DMS53 treated with DMSO at 0.1 percent for 48 hours (cell line): Measurements from ENCODE around the gene MYRF.

Experiments used
- DNase-seq: peaks from one replicate; lab custom pipeline; 2025; ENCODE audit not compliant: unreplicated experiment; lab: John Stamatoyannopoulos, UW

The MYRF gene

DNA sequence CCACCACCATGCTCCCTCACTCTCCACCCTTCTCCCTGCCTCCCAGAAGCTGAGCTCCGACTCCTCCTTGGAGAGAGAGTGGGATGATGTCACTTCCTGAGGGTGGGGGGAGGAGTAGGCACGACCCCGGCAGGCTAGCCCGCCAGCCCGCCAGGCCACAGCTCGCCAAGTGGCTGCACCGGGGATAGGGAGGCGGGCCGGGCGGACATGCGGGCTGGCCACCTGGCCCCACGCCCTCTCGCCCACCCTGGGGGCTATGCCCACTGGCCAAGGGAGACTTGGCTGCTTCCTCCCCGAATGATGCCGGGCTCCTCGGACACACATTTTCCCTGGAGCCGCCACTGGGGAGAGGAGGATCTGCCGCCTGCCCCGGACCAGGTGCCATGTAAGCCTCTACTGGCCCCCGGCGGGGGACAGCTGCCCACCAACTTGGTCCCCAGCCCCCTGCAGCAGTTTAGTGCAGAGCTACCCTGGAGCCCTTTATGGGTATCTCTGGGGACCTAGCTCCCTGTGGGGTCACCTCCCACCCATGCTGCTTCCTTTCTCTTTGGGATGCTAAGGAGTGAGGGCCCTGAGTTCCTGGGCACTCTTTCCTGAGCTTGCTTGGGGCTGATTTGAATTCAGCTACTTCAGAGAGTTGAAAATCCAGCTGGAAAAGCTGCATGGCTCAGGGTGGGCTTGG lies 33.7 kb upstream of the MYRF start:
- no peak for DNase-seq

DNA sequence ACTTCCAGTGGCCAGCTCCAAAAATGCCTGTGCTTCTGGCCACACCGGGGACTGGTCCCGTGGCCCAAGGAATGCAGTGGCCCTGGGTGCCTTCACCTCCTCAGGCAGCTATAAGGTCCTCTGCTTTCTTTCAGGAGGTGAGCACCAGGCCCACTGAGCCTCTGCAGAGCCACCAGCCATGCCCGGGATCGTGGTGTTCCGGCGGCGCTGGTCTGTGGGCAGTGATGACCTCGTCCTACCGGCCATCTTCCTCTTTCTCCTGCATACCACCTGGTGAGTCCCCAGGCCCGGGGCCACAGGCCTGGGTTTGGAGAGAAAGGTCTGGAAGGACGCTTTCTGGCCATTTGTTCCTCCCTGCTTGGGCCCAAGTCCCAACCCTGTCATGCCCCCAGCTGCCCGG lies 32.5 kb upstream of the MYRF start:
- no peak for DNase-seq

DNA sequence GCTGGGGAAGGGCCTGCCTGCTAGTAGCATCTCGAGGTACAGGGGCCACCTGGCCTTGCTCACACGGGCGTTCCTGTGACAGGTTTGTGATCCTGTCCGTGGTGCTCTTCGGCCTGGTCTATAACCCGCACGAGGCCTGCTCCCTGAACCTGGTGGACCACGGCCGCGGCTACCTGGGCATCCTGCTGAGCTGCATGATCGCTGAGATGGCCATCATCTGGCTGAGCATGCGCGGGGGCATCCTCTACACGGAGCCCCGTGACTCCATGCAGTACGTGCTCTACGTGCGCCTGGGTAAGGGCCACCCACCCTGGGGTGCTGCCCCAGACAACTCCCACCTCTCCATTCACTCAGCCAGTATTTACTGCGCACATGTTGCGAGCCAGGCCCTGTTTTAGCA lies 31.8 kb upstream of the MYRF start:
- DNase-seq = no peak

DNA sequence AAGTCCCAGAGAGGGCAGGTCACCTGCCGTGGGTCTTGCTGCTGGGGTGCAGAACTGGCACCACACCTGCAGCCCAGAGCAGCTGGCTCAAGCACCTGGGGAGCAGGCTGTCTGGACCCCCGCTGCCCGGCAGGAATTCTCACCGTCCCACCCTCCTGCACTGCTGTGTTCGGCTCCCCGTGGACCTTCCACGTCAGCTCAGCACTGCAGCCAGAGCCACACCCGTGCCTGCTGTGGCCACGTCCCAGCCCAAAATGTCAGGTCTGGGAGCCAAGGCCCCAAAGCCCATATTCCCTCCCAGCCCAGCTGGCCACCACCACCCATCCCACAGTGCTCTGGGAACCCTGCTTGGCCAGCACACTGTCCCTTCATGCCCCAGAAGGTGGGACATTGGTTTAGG lies 28.0 kb upstream of the MYRF start:
- no peak for DNase-seq

DNA sequence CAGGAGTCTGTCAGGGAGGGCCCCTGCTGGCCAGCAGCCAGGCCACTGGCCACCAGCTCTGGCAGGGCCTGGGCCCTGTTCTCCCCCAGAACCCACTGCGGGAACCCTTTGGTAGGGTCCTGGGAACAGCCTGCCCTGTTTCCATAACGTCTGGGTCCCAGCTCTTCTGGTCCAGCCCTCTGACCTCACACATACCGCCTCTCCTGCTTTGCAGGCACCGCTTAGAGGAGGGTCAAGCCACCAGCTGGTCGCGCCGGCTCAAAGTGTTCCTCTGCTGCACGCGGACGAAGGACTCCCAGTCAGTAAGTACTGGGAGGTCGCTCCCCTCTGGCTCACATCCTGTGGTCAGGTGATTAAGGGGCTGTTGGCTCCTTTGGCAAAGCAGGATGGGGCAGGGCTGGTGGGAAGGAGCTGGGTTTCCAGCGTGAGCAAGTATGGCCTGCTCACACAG lies 26.6 kb upstream of the MYRF start:
- DNase-seq = no peak

DNA sequence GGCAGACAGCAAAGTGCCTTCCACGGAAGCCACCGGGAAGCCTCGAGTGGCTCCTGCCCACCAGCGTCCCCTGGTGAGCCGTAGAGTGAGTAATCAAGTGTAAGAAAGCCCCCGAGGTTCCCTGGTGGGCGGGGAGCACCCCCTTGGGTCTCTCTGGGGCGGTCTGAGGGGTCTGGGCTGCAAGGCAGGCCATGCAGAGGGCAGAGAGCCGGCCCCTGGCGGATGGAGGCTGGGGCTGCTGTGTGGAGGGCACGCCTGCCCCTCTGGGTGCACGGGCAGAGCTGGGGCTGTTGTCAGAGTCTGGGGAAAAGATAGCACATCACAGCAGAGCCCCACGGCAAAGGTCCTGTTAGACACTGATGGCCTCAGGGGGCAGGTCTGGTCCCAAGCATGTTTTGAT lies 25.7 kb upstream of the MYRF start:
- DNase-seq = no peak

GRCh38 chr11:61727401-61727811 lies 25.0 kb upstream of the MYRF start:
- no peak for DNase-seq

DNA sequence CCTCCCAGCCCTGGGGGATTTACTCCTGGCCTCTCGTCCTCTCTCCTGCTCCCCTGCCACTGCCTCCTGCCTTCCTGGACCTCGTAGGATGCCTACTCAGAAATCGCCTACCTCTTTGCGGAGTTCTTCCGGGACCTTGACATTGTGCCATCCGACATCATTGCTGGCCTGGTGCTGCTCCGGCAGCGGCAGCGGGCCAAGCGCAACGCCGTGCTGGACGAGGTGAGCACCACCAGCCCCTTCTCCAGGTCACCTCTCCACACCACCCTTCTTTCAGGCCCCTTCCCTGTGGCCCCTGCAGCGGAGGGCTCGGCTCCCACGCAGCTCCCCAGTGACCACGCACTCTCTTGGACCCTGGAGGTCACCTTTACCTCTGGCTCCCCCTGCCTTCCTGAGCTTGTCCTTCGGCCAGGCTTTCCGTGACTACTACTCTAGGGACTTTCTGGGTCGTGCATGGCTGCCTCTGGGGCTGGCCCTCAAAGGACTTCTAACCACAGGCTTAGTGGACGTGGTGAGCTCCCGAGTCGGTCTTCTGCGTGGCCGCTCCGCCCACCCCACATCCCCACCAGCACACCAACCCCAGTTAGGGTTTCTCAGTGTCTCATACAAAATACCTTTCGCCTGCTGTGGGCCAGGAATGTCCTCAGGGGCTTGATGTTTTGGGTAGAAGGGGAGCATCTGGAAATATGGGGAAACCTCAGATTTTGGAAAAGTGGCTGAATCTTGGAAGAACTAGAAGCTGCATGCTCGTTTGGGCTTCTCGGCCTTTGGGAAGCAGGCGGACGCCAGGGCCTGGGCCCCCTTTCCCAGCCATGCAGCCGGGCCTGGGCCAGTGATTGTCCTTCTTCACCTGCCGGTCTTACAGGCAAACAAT lies 24.1 kb upstream of the MYRF start:
- DNase-seq = no peak

GRCh38 chr11:61728940-61729219 lies 23.6 kb upstream of the MYRF start:
- DNase-seq = no peak

- peak; percentile 87 for DNase-seq
These were observed 22.0 kb upstream of the MYRF start for GRCh38 chr11:61730240-61730994.

DNA sequence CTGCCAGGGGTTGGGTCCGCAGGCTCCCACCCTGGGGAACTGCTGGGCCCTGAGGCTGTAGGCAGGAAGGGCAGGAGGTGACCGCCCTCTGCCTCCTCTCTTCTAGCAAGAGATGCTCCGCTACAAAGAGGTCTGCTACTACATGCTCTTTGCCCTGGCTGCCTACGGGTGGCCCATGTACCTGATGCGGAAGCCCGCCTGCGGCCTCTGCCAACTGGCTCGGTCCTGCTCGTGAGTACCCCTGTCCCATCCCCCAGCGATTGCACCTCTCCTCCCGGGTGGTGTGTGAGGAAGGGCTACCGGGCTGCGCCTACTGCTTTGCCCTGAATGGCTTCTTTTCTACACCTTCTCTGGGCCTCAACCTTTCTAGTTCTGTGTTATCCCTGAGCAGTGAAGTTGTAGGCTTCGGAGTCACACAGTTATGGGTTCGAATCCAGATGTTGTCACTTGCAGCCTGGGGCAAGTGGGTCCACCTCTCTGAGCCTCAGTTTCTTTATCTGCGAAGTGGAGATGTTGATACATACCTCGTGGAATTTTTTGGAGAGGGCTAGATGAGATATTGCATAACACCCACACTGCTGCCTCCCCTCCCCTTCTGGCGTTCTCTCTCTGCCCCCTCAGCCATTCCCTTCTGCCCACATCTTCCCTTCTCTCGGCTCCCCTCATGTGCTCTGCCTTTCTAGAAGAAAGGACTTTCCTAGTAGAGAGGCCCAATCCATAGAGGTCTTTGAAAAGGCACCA lies 21.1 kb upstream of the MYRF start:
- DNase-seq = no peak

- DNase-seq = no peak
These were observed 20.3 kb upstream of the MYRF start for GRCh38 chr11:61731952-61732675.

- no peak for DNase-seq
These were observed 19.7 kb upstream of the MYRF start for GRCh38 chr11:61732705-61733104.

DNA sequence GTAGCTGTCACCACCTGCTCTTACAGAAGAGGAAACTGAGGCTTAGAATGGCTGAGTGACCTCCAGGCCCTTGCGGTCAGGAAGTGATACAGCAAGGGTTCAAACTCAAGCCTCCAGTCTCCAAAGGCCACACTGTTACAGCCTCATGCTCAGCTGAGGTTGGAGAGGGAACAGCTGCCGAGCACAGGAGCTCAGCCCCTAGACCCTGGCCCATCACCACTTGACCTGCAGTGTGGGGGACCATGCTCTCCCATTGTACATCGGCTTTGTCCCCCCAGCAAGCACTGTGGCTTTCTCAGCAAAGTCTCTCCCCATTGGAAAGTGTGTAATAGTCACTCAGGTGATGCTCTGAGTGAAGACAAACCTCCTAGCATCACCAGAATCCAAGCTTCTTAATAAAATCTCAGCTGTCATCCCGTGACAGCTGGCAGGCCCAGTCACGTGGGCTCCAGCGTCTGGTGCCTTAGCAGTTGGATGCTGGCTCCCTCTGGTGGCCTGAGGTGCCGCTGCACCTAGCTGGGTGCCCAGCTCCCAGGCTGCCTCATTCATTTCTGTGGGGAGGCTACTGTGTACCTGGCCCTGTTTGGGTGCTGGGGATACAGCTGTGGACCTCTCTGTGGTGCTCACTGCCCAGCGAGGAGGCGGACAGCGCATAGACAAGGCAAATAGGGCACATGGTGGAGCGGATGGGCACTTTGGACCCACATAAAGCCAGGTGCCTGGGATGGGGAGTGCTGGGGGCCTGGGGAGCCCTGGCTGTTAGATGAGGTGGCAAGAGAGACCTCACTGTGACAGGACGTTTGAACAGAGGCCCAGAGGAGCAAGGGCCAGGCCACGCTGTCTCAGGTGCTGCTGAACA lies 19.1 kb upstream of the MYRF start:
- peak; percentile 69 for DNase-seq

DNA sequence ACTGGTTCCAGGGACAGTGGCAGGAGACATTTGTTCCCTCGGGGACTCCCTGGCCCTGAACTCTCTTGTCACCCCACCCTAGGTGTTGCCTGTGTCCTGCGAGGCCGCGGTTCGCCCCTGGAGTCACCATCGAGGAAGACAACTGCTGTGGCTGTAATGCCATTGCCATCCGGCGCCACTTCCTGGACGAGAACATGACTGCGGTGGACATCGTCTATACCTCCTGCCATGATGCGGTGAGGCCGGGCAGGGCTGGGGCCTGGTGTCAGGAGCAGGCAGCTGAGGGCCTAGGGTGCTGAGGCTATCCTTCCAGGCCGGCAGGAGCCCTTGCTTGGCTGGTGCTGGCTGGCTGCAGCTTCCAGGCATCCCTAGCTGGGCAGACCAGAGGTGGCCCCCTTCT lies 17.7 kb upstream of the MYRF start:
- DNase-seq = no peak

DNA sequence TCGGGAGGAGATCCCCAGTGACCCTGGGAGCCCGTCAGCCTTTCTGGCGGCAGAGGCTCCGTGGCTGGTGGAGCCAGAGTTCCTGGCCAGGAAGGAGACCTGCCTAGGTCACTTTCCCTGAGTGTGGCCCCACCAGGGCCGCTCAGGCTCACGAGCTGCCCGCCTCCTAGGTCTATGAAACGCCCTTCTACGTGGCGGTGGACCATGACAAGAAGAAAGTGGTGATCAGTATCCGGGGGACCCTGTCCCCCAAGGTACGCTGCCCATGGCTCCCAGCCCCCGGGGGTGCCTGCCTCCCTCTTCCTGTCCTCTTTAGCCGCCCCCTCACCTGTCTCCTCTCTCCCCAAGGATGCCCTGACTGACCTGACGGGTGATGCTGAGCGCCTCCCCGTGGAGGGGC lies 17.0 kb upstream of the MYRF start:
- DNase-seq = no peak

DNA sequence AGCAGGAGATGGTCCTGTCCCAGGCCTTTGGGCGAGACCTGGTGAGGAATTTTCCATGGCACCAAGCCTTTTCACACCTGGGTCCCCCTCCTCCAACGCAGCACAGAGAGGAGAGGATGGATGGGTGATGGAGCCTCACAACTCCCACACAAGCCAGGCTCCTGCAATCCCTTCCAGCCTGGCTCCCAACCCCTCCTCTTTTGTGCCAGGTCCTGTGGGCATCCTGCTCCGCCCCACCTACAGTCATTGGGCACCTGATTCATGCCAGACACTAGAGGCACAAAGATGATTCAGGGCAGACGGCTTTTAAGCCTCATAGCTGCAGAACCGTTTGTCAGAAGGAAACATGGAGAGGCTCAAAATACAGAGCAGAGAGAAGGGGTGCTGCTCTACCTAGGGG lies 16.1 kb upstream of the MYRF start:
- DNase-seq = no peak

DNA sequence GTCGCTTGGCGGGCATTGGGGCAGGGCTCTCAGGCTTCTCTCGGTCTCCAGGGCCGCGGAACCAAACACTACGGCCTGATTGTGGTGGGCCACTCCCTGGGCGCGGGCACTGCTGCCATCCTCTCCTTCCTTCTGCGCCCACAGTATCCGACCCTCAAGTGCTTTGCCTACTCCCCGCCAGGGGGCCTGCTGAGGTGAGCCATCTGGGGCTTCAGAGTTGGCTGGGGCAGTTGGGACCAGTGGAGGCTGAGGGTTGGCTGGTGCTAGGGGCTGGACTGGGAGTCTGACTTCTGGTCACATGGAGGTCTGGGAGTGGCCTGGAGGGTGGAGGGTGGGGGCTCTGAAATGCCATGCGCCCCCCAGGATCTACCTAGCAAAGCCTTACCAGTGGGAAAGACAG lies 15.3 kb upstream of the MYRF start:
- no peak for DNase-seq

- DNase-seq = no peak
These were observed 14.6 kb upstream of the MYRF start for GRCh38 chr11:61737636-61738386.
